HUDEP-2 (cell line): Measurements from ENCODE around the gene ACVR1B.

Experiments used
- DNase-seq, 76 experiments: peaks; one replicate each; lab custom pipeline; 2025; ENCODE audit not compliant: unreplicated experiment in 76 of 76; lab: John Stamatoyannopoulos, UW

The ACVR1B gene

DNA sequence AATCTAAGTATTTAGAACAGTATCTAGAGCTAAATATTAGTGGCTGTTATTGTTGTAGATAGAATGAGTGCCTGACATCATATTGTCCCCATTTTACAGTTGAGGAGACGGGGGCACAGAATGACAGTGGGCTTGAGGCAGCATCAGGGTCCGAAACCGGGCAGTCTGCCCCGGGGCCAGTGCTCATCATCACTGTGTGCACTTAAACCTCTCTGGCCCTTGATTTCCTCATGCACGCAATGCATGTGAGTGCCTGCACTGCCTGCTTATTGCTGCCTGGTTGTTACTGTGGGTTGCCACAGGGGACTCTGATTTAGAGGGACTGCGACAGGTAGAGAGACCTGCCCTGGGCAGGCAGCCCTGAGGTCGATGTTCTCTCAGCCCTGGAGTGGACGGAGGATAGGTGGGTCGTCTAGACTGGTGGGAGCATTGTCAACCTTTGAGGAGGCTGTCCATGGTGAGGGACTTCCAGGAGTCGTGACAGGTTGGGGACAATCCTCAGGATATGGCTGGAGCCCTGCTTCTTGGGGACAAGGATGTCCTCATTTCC, 34.4 kb upstream of the ACVR1B start:
- no peak for DNase-seq

DNA sequence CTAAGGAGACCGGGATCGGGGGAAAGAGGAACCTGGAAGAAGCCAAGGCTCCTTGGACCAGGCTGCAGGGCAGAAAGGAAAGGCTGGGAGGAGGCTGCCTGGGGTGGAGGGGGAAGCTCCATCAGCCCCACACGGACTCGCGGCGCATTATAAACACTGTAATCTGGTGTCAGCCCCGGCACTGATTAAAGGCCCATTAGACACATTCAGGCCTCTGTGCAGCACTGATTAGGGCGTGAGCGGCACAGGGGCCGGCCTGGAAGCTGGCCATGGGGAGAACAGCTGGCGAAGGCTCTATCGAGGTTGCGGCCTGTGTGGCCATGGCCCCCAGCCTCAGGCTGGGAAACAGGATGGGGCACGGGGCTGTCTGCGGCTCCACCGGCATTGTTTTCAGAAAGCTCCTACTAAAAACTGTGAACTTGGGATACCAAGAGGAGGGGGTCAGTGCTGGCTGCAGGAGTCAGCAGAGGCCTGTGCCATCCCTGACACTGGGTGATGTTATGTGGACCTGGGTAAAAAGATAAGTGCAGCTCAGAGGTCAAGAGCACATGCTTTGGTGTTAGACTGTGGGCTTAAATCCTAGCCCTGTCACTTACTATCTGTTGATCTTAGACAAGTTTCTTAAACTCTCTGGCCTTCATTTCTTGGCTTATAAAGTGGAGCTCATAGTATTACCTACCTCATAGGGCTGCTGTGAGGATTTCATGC, 33.6 kb upstream of the ACVR1B start:
- peak in 24 of 76 experiments; percentile 8 to 66 (median 20) for DNase-seq

GRCh38 chr12:51920046-51920445, 31.5 kb upstream of the ACVR1B start:
- no peak for DNase-seq

DNA sequence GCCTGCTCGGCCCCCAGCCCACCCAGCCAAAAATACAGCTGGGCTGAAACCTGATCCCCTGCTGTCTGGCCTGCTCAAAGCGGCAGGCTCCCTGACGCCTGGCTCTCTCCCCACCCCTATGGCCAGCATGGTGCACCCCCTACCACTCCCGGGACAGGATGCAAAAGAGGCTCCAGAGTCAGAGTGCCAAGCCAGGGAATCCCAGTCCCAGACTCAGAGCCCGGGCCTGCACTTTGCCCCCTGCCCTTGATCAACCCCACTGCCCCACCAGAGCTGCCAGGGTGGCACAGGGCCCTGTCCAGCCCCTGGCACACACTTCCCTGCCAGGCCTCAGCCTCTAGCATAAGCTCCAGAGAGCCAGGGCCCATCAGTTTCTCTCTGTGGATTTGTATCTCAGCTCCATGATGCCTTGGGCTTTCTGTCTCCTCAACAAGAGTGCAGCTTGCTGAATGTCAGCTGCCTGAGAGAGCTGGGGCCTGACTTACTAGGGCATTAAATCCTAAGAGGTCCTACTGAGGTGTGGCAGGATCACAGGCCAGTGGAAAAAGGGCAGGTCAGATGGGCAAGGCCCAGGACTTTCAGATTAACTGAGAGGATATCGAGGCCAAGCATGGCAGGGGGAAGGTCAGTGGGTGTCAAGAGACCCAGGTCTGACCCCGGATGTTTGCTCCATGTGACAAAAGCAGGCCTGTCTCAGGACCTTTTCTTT, 30.3 kb upstream of the ACVR1B start:
- DNase-seq: no peak

DNA sequence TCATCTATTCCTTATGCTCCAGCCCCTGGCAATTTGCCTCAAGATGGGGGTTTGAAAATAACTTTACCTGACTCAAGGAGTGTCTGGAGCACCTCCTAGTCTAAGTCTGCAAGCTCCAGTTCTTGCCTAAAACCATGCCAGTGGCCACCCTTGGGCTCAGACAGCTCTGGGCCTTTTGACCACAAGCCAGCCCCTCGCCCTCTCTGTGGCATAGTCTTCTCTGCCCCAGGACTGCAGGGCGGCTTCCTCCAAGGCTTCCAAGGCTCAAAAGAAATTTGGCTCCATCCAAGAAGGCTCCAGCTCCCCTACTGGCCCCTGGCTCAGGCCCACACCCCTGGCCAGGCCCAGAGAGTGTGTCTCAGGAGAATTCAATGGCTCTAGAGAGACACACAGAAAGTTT, 29.4 kb upstream of the ACVR1B start:
- DNase-seq: no peak

DNA sequence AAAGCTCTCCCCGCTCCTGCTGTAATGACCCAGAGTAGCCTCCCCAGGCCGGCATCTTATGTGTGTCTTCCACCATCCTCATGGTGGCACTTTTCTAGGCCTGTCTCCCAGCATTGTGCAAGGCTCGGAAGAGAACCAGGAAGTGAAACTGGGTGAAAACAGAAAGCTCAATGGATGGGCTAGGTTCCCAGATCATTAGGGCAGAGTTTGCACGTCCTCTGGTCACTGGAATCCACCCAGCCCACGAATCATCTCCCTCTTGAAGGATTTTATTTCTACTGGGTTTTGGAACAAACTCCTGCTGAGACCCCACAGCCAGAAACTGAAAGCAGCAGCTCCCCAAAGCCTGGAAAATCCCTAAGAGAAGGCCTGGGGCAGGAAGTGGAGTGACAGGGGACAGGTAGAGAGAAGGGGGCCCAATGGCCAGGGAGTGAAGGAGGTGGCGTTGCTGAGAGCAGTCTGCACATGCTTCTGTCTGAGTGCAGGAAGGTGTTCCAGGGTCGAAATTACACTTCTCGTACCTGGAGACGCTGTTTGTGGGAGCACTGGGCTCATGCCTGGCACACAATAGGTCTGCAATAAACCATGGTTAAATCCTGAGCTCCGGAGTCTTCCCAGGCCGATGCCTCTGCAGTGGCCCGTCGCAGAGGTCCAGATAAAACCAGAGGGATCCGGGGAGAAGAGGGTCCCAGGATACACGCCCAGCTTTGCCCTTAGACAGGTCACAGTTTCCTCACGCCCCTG, 28.6 kb upstream of the ACVR1B start:
- no peak for DNase-seq

DNA sequence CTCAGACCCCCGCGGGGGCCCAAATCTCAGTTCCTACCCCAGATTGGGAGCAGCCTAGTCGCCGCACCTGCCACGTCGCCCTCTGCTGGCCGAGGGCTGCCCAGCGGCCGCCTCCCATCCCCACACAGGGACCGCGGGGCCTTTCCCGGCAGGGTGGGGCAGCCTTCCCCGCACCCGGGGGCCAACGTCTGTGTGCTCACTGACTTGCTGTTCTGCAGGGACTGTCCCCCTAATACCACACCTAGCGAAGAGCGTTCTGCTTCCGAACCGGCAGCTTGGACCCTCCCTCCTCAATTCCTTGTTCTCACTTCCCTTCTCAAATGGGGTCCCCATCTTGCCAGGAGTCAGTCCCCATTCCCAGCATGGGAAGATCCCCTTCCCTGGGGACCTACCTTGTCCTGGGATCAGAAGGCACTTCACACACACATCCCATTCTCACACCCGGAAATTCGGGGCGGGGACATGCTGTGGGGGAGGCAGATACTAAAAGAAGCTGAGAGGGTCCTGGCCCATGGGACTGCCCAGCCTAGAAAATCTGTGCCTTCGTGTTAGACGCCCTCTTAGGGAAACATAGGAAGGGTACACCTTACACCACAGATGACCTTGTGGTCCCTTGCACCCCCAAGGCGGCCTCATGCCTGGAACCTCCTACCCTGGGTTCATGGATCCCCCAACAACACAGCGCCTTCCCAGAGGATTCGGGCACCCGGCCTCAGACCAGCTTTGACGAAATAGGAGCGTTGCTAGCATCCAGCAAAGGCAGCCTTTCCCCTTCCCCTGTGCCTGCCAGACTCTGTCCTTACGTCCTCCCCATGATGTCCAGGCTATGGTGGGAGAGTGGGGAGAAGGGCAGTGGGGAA, 27.8 kb upstream of the ACVR1B start:
- DNase-seq: peak in 32 of 76 experiments; percentile 3 to 51 (median 26)

- no peak for DNase-seq
These were observed 26.8 kb upstream of the ACVR1B start for GRCh38 chr12:51924551-51925319.

GRCh38 chr12:51925346-51926063, 26.0 kb upstream of the ACVR1B start:
- peak in 9 of 76 experiments; percentile 2 to 64 (median 40) for DNase-seq

GRCh38 chr12:51926064-51926632, 25.4 kb upstream of the ACVR1B start:
- peak in 63 of 76 experiments; percentile 5 to 72 (median 40) for DNase-seq

DNA sequence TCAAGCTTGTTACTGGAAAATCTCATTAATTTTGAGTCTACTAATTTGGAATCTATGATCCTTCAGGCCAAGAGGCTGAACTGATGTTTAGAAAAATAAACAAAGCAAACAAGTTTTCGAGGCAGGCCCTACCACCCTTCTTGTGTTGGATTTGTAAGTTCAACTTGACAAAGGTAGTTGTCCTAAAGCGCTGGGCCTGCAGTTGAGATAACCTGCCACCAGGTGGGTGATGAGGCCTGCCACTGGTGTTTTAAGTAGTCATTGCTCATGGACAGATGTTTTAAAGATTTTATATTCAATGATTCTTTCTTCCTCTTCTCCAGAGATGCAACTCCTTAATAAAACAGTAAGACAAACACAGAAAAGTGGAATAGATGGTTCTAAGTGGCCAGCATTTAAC, 24.8 kb upstream of the ACVR1B start:
- DNase-seq: peak in 49 of 76 experiments; percentile 2 to 66 (median 36)

- DNase-seq: no peak
These were observed 19.1 kb upstream of the ACVR1B start for GRCh38 chr12:51932218-51933076.

- no peak for DNase-seq
These were observed 17.4 kb upstream of the ACVR1B start for GRCh38 chr12:51934080-51934479.

GRCh38 chr12:51937926-51938325, 13.6 kb upstream of the ACVR1B start:
- DNase-seq: no peak

- DNase-seq: no peak
These were observed 12.8 kb upstream of the ACVR1B start for GRCh38 chr12:51938726-51939125.

- DNase-seq: no peak
These were observed 10.4 kb upstream of the ACVR1B start for GRCh38 chr12:51941011-51941581.

DNA sequence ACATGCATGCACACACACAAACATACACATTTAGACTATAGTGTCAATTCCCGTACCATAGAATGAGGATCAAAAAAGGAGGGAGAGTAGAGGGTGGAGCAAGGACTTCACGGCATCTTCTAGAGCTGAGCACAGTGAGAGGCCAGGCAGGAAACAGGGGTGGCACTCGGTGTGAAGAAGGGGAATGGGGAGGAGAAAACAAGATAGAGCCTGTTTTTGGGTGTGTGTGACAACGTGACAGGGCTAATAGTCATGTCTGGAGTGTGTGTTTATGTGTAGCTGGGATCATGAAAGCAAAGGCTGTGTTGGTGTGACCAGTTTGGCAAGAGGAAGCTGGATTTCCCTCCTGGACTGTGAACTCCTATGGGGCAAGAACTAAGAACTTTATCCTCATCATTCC, 9.9 kb upstream of the ACVR1B start:
- no peak for DNase-seq
